Thyroid gland (tissue), 4 donors: Measurements from ENCODE around the gene HFM1. TPM values are rescaled to one million over a fixed set of nuclear protein-coding genes. Genes with fewer than 3 reads are reported as not detected.

ENCODE experiments used
- DNase-seq, 2 donors: peaks; one replicate each; pipeline ENCODE4 v3.0.0-alpha.2; 2019
- H3K27ac ChIP-seq, 3 donors: fragments of 200-600 bp; sonication (generic); 1 replicate in 2 of 3; 2 replicates in 1 of 3; pipeline ENCODE4 v1.5.1; 2016 to 2019; ENCODE audit warnings: mild to moderate bottlenecking in 1 of 3, moderate library complexity in 1 of 3
- H3K27me3 ChIP-seq: fragments of 200-600 bp; sonication (generic); one replicate; pipeline ENCODE4 v1.5.1; 2019
- H3K36me3 ChIP-seq, 2 donors: fragments of 200-600 bp; sonication (generic); one replicate each; pipeline ENCODE4 v1.5.1; 2016 to 2019
- H3K4me1 ChIP-seq, 2 donors: fragments of 200-600 bp; sonication (generic); one replicate each; pipeline ENCODE4 v1.5.1; 2017 to 2019
- H3K4me3 ChIP-seq, 3 donors: fragments of 200-600 bp; sonication (generic); replicated peaks in 1 of 3; 1 replicate in 2 of 3; 2 replicates in 1 of 3; pipeline ENCODE4 v1.5.1; 2016; ENCODE audit warnings: mild to moderate bottlenecking in 1 of 3
- H3K9me3 ChIP-seq: fragments of 200-600 bp; sonication (generic); one replicate; pipeline ENCODE4 v1.5.1; 2017
- POLR2A ChIP-seq, 2 donors: fragments of 450-650 bp; IDR thresholded peaks; one replicate each; pipeline ENCODE4 v1.6.1; 2017; ENCODE audit warnings: antibody characterized with exemption in 2 of 2, mild to moderate bottlenecking in 2 of 2, moderate library complexity in 1 of 2
- WGBS, 2 donors: methylation state at CpG; one replicate each; pipeline ENCODE4 v1.1.5; 2017; 5-methylcytosine and 5-hydroxymethylcytosine counted together
- intact Hi-C: fragments of 100-400 bp; cut with DNase I; formaldehyde crosslinking; loops from one replicate; pipeline ENCODE4 v1.15.1; 2023
- total RNA-seq, 4 donors: library from RNA; depleted of rRNA; stranded (reverse); fragments of >200 nt; gene quantifications; one replicate each; pipeline ENCODE4 v1.2.3, GENCODE V29; 2016
- TF ChIP-seq, protein P1 (sequence below), 6 experiments: fragments of 200-600 bp in 3 of 6; fragments of 450-650 bp in 3 of 6; sonication (generic) in 3 of 6; IDR thresholded peaks; one replicate each; pipeline ENCODE4 v1.5.1; 2016 to 2019; ENCODE audit warnings: antibody characterized with exemption in 6 of 6, mild to moderate bottlenecking in 2 of 6, inconsistent platforms in 1 of 6, moderate library complexity in 1 of 6

The HFM1 gene
- total RNA-seq, 4 donors from 2014 or later, result 4.9 to 12.1 (median 8.1) TPM

DNA sequence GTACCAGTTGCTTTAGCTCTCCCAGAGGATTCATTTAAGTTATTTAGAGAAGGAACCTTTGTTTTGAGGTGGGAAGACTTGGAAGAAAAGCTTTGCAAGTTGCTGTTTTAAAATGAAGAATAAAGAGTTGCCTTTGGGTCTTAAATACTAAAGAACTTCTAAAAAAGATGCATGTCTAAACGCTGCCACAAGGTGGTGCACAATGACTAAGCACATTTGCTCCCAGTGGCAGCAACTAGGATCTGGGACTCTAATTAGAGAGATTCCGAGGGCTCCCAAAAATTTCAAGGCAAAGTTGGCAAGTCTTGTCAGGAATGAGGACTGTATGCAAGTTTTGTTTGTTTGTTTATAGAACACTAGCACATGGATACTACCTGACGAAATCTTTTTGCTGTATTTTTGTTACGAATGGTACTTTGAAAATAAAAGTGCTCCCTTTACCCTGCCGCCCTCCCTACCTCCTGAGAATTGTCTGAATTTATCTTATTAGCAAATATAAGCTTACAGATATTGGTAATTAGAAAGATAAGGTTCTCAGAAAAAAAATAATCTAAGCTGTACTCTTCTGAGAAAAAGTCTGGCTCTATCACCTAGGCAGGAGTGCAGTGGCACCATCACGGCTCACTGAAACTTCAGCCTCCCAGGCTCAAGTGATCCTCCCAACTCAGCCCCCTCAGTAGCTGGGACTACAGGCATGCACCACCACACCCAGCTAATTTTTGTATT, 121.8 kb downstream of the HFM1 start:
- intact Hi-C loops, result loop anchor here (10.0 kb wide), 3 partner anchors 122 to 642 kb away; partner anchors contain the start of genes CDC7 and HFM1
- no peaks in the 10 kb centered on the region for H3K4me1 ChIP-seq
- H3K4me3 ChIP-seq, result no peak overlapping the region
- DNase-seq, result peak; percentile 62 to 68
- H3K36me3 ChIP-seq, result no peaks in the 10 kb centered on the region
- no peak overlapping the region for H3K27ac ChIP-seq
- H3K9me3 ChIP-seq, result no peaks in the 10 kb centered on the region
- no peak for TF ChIP-seq POLR2A (IDR thresholded peaks at IDR 0.05)
- TF ChIP-seq, protein P1, sequence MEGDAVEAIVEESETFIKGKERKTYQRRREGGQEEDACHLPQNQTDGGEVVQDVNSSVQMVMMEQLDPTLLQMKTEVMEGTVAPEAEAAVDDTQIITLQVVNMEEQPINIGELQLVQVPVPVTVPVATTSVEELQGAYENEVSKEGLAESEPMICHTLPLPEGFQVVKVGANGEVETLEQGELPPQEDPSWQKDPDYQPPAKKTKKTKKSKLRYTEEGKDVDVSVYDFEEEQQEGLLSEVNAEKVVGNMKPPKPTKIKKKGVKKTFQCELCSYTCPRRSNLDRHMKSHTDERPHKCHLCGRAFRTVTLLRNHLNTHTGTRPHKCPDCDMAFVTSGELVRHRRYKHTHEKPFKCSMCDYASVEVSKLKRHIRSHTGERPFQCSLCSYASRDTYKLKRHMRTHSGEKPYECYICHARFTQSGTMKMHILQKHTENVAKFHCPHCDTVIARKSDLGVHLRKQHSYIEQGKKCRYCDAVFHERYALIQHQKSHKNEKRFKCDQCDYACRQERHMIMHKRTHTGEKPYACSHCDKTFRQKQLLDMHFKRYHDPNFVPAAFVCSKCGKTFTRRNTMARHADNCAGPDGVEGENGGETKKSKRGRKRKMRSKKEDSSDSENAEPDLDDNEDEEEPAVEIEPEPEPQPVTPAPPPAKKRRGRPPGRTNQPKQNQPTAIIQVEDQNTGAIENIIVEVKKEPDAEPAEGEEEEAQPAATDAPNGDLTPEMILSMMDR (IDR thresholded peaks at IDR 0.05), result peak; percentile 31 to 85 (median 80)
- H3K27me3 ChIP-seq, result no peaks in the 10 kb centered on the region
- WGBS, 2 donors, result 49 to 50% methylated on average over 6 of the region's 6 CpGs

DNA sequence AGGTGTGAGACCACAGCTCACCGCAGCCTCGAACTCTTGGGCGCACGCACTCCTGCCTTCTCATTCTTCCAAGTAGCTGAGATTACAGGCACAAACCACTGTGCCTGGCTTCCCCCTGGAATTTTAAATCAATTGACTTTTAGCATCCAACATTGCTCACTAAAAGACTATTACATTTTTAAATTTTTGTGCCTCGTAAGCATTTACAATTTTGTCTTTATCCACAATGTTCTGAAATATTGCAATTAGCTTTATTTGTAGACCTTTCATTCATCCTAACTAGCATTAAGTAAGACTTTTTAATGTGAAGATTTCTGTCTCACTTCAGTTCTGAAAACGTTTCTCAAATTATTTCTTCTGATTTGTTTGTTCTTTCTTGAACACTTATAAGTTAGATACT, 122.9 kb downstream of the HFM1 start:
- WGBS, 2 donors, result 74 to 76% methylated on average over 6 of the region's 6 CpGs
- no peak for DNase-seq
- H3K27ac ChIP-seq, result no peak overlapping the region
- no peaks in the 10 kb centered on the region for H3K4me1 ChIP-seq
- TF ChIP-seq, protein P1 (IDR thresholded peaks at IDR 0.05), result no peak
- no peak for TF ChIP-seq POLR2A (IDR thresholded peaks at IDR 0.05)
- H3K9me3 ChIP-seq, result no peaks in the 10 kb centered on the region
- H3K4me3 ChIP-seq, result no peak overlapping the region
- H3K36me3 ChIP-seq, result no peaks in the 10 kb centered on the region
- intact Hi-C loops, result loop anchor here (10.0 kb wide), 3 partner anchors 123 to 643 kb away; partner anchors contain the start of genes CDC7 and HFM1
- no peaks in the 10 kb centered on the region for H3K27me3 ChIP-seq

DNA sequence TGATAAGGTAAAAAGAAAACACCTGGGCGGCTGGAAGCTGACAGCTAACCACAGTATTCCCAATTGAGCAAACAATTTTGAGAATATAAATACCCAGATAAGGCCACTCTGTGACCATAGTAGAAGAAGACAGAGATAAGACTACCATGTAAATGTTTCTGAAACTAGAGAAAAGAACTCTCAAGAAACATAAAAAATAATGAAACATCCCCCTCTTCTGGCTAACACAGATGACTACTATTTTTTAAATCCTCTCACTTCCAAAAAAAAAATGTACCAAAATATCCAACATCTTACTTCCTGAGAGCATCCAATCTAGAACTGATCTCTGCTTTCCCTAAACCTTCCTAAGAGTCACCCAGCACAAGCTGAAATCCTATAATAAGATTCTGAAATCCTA, 125.9 kb downstream of the HFM1 start:
- TF ChIP-seq, protein P1 (IDR thresholded peaks at IDR 0.05), result peak in 2 of 6 experiments; percentile 15 to 25
- no peak for TF ChIP-seq POLR2A (IDR thresholded peaks at IDR 0.05)
- DNase-seq, result no peak
- Histone ChIP-seq H3K27ac (no peak overlapping the region), H3K27me3 (no peaks in the 10 kb centered on the region), H3K9me3 (no peaks in the 10 kb centered on the region), H3K4me3 (no peak overlapping the region), H3K36me3 (no peaks in the 10 kb centered on the region), H3K4me1 (no peaks in the 10 kb centered on the region)
- intact Hi-C loops, result no loop called here
- WGBS, 2 donors, result 72 to 75% methylated on average over 1 of the region's 1 CpG

DNA sequence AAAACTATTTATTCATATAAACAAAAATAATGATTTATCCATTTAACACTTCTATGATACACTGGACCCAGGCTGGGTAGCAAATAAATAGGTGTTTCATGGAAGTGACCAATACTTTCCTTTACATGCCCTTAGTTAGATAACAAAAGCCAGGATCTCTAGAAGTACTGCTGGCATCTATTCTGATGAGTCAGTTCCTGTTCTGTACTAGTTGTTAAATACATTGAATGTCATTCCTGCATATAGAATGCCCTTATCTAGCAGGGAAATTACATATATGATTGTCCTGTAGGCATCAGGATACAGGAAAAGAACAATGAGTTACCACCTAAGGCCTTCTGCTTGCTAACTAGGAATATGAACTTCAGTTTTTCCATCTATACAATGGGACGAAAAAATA, 130.8 kb downstream of the HFM1 start:
- H3K4me3 ChIP-seq, result no peak overlapping the region
- H3K9me3 ChIP-seq, result no peaks in the 10 kb centered on the region
- TF ChIP-seq POLR2A (IDR thresholded peaks at IDR 0.05), result no peak
- TF ChIP-seq, protein P1 (IDR thresholded peaks at IDR 0.05), result no peak
- intact Hi-C loops, result no loop called here
- WGBS, 2 donors, result 92 to 95% methylated on average over 1 of the region's 1 CpG
- no peaks in the 10 kb centered on the region for H3K36me3 ChIP-seq
- no peaks in the 10 kb centered on the region for H3K27me3 ChIP-seq
- no peaks in the 10 kb centered on the region for H3K4me1 ChIP-seq
- DNase-seq, result no peak
- no peak overlapping the region for H3K27ac ChIP-seq

DNA sequence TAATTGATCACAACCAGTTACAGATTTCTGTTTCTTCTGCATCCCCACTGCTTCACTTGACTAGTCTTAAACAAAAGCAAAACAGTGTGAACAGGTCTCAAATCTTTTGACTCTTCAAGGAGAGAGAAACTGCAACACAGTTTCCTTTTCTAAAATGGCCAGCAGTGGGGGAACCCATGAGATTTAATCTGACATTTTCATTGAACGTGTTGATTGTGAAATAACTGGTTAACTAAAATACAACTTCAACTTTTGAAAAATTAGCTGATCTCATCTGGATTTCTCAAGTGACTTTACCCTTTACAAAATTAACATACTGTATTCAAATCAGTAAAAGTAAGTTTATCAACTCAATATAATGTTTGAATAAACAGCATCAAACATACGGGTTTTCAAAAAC, 143.0 kb downstream of the HFM1 start:
- no peaks in the 10 kb centered on the region for H3K27me3 ChIP-seq
- no peak for TF ChIP-seq POLR2A (IDR thresholded peaks at IDR 0.05)
- TF ChIP-seq, protein P1 (IDR thresholded peaks at IDR 0.05), result no peak
- no peaks in the 10 kb centered on the region for H3K36me3 ChIP-seq
- DNase-seq, result no peak
- no peak overlapping the region for H3K27ac ChIP-seq
- intact Hi-C loops, result no loop called here
- H3K9me3 ChIP-seq, result no peaks in the 10 kb centered on the region
- H3K4me3 ChIP-seq, result no peak overlapping the region
- WGBS, 2 donors, result 82% methylated on average over 2 of the region's 2 CpGs
- H3K4me1 ChIP-seq, result no peaks in the 10 kb centered on the region
